Endothelial cell of umbilical vein (primary cell): Measurements from ENCODE around the gene KRT37. TPM values are rescaled to one million over a fixed set of nuclear protein-coding genes. Genes with fewer than 3 reads are reported as not detected.

Experiments
- BruUV-seq: library from RNA; stranded (reverse); fragments of 400-500 nt; replicated peaks from 2 replicates; lab custom pipeline; 2021; lab: Mats Ljungman, UMichigan
- CTCF ChIA-PET: fragments of 300-600, 350-600 bp; sonication (Branson Sonifier 250); formaldehyde crosslinking; loops from one replicate; lab custom pipeline; 2021; ENCODE audit warnings: antibody characterized with exemption, inconsistent platforms; lab: Charles Lee
- POLR2A ChIA-PET: fragments of 300-600, 350-600 bp; sonication (Branson Sonifier 250); formaldehyde crosslinking; loops from one replicate; lab custom pipeline; 2021; ENCODE audit warnings: antibody characterized with exemption, inconsistent platforms; lab: Charles Lee
- DNase-seq: peaks from one replicate; pipeline ENCODE4 v3.0.0-alpha.2; 2011; ENCODE audit warnings: low read depth, low spot score
- FAIRE-seq: peaks from 2 replicates; lab custom pipeline; 2011; peaks lifted over from hg19 to GRCh38; lab: Jason Lieb, UNC
- H2AFZ ChIP-seq: 2 replicates; pipeline ENCODE4 v1.6.0; 2012; ENCODE audit warnings: low read depth, low read length, control low read depth, inconsistent platforms
- H3K27ac ChIP-seq: 2 replicates; pipeline ENCODE4 v1.5.1; 2011; ENCODE audit warnings: low read depth, mild to moderate bottlenecking, control low read depth, low read length, moderate library complexity; ENCODE audit not compliant: insufficient read depth
- H3K27me3 ChIP-seq, 2 experiments: 2 replicates each; pipeline versions ENCODE4 v1.6.0 to v1.6.1; 2011; ENCODE audit warnings: low read length in 2 of 2, mixed read lengths in 1 of 2; ENCODE audit not compliant: control insufficient read depth in 2 of 2, insufficient read depth in 2 of 2
- H3K36me3 ChIP-seq, 2 experiments: 2 replicates in 1 of 2; 3 replicates in 1 of 2; pipeline ENCODE4 v1.5.1; 2011; ENCODE audit warnings: low read length in 2 of 2, mild to moderate bottlenecking in 1 of 2, moderate library complexity in 1 of 2; ENCODE audit not compliant: control insufficient read depth in 2 of 2, insufficient read depth in 2 of 2; ENCODE audit errors: extremely low read depth in 1 of 2
- H3K4me1 ChIP-seq: 3 replicates; pipeline ENCODE4 v1.5.1; 2011; ENCODE audit warnings: mild to moderate bottlenecking, low read length; ENCODE audit not compliant: control insufficient read depth, insufficient read depth; ENCODE audit errors: extremely low read depth
- H3K4me2 ChIP-seq: 2 replicates; pipeline ENCODE4 v1.6.1; 2011; ENCODE audit warnings: low read length, control low read depth, mixed read lengths; ENCODE audit not compliant: insufficient read depth
- H3K4me3 ChIP-seq, 3 experiments: fragments of 200-600 bp in 1 of 3; sonication (generic), shearing (Covaris generic) in 1 of 3; replicated peaks in 1 of 3; 2 replicates each; pipeline ENCODE4 v1.5.1; 2011 to 2016; ENCODE audit warnings: control low read depth in 3 of 3, low read length in 3 of 3, mild to moderate bottlenecking in 2 of 3, inconsistent platforms in 1 of 3, low read depth in 1 of 3, moderate library complexity in 1 of 3; ENCODE audit not compliant: insufficient read depth in 1 of 3
- H3K79me2 ChIP-seq: 2 replicates; pipeline ENCODE4 v1.6.0; 2012; ENCODE audit warnings: low read length, inconsistent platforms; ENCODE audit not compliant: control insufficient read depth, insufficient read depth
- H3K9ac ChIP-seq: replicated peaks from 2 replicates; pipeline ENCODE3; 2011; ENCODE audit warnings: low read length, control low read depth; ENCODE audit not compliant: insufficient read depth; ENCODE audit errors: extremely low read depth
- H3K9me1 ChIP-seq: replicated peaks from 3 replicates; pipeline ENCODE4 v1.6.0; 2011; ENCODE audit warnings: mild to moderate bottlenecking, low read length; ENCODE audit not compliant: control insufficient read depth, insufficient read depth; ENCODE audit errors: extremely low read depth
- H3K9me3 ChIP-seq: replicated peaks from 2 replicates; pipeline ENCODE4 v1.5.1; 2012; ENCODE audit warnings: low read length, inconsistent platforms; ENCODE audit not compliant: control insufficient read depth, insufficient read depth
- H4K20me1 ChIP-seq: replicated peaks from 2 replicates; pipeline ENCODE3; 2011; ENCODE audit warnings: mild to moderate bottlenecking, low read length; ENCODE audit not compliant: control insufficient read depth, insufficient read depth; ENCODE audit errors: extremely low read depth
- FOS ChIP-seq: IDR thresholded peaks from 2 replicates; pipeline ENCODE4 v1.6.1; 2011; ENCODE audit warnings: mild to moderate bottlenecking, low read length, moderate library complexity, borderline replicate concordance; ENCODE audit not compliant: insufficient read depth
- GATA2 ChIP-seq: IDR thresholded peaks from 2 replicates; pipeline ENCODE4 v1.7.0; 2011; ENCODE audit warnings: low read depth, mild to moderate bottlenecking, moderate library complexity, mixed read lengths, low read length; ENCODE audit not compliant: insufficient read length, insufficient read depth
- JUN ChIP-seq: IDR thresholded peaks from 2 replicates; pipeline ENCODE4 v1.6.1; 2011; ENCODE audit warnings: borderline replicate concordance, low read depth; ENCODE audit not compliant: insufficient read length, insufficient read depth
- MAX ChIP-seq: IDR thresholded peaks from 2 replicates; pipeline ENCODE4 v1.6.1; 2011; ENCODE audit not compliant: insufficient read depth, insufficient read length
- MYC ChIP-seq: IDR thresholded peaks from one replicate; pipeline ENCODE4 v1.6.1; 2011; ENCODE audit warnings: mild to moderate bottlenecking, low read depth, low read length
- POLR2AphosphoS5 ChIP-seq: IDR thresholded peaks from 2 replicates; pipeline ENCODE4 v1.6.1; 2012; ENCODE audit warnings: low read depth, mild to moderate bottlenecking, control low read depth, low read length, moderate library complexity; ENCODE audit not compliant: insufficient read depth
- dilution Hi-C: fragments of 300-500 bp; cut with MboI; formaldehyde crosslinking; loops from one replicate; pipeline ENCODE4 v1.15.0; 2019; ENCODE audit warnings: low sequenced_read_pairs; ENCODE audit not compliant: extremely low pct_ligation_motif_present
- intact Hi-C: fragments of 100-400 bp; cut with micrococcal nuclease; formaldehyde crosslinking; loops from one replicate; pipeline ENCODE4 v1.10.0; 2022
- polyA plus RNA-seq, 4 experiments: library from polyadenylated mRNA; depleted of rRNA in 3 of 4; stranded (reverse) in 3 of 4; unstranded in 1 of 4; fragments of >200 nt; gene quantifications; 2 replicates each; pipeline versions ENCODE4 v1.2.1 to v1.2.3, GENCODE V29; 2011 to 2012; ENCODE audit warnings: missing spikeins in 1 of 4
- total RNA-seq: library from RNA; stranded (reverse); gene quantifications from 2 replicates; pipeline ENCODE4 v1.2.3, GENCODE V29; 2021
- TF ChIP-seq, protein P1 (sequence below), 2 donors: IDR thresholded peaks; 1 replicate in 1 of 2; 2 replicates in 1 of 2; pipeline ENCODE4 v1.5.1; 2011; ENCODE audit warnings: low read length in 2 of 2, mild to moderate bottlenecking in 2 of 2, moderate library complexity in 2 of 2, control low read depth in 1 of 2, inconsistent platforms in 1 of 2, low read depth in 1 of 2; ENCODE audit not compliant: insufficient read depth in 1 of 2; ENCODE audit errors: extremely low read depth in 1 of 2

The KRT37 gene
- total and polyA plus RNA-seq, 2 donors (not counting 3 experiments of a cell fraction or from before 2014, with no cell fraction given) = not detected

GRCh38 chr17:41390411-41390938 lies 33.9 kb downstream of the KRT37 start:
- no peak for FAIRE-seq
- POLR2A ChIA-PET = no interaction called here

GRCh38 chr17:41387670-41388069 lies 36.7 kb downstream of the KRT37 start:
- ChIA-PET CTCF (no interaction called here), POLR2A (no interaction called here)
- H4K20me1 ChIP-seq = no peaks in the 10 kb centered on the region
- no peak for DNase-seq
- no peaks in the 10 kb centered on the region for H3K9me1 ChIP-seq
- no peak for TF ChIP-seq GATA2
- no peak for TF ChIP-seq FOS
- TF ChIP-seq MAX = no peak
- no peak for TF ChIP-seq MYC
- TF ChIP-seq JUN = no peak
- TF ChIP-seq POLR2AphosphoS5 = no peak
- TF ChIP-seq, protein P1, sequence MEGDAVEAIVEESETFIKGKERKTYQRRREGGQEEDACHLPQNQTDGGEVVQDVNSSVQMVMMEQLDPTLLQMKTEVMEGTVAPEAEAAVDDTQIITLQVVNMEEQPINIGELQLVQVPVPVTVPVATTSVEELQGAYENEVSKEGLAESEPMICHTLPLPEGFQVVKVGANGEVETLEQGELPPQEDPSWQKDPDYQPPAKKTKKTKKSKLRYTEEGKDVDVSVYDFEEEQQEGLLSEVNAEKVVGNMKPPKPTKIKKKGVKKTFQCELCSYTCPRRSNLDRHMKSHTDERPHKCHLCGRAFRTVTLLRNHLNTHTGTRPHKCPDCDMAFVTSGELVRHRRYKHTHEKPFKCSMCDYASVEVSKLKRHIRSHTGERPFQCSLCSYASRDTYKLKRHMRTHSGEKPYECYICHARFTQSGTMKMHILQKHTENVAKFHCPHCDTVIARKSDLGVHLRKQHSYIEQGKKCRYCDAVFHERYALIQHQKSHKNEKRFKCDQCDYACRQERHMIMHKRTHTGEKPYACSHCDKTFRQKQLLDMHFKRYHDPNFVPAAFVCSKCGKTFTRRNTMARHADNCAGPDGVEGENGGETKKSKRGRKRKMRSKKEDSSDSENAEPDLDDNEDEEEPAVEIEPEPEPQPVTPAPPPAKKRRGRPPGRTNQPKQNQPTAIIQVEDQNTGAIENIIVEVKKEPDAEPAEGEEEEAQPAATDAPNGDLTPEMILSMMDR (IDR thresholded peaks at IDR 0.05; ENCODE audit: extremely low read depth in 1 of 2, insufficient read depth in 1 of 2, low read depth in 1 of 2, low read length in 2 of 2) = no peak
- dilution Hi-C loops (no loop called here), intact Hi-C loops (no loop called here)
- H2AFZ ChIP-seq = no peak overlapping the region
- H3K9me3 ChIP-seq = no peaks in the 10 kb centered on the region
- H3K36me3 ChIP-seq = no peaks in the 10 kb centered on the region
- H3K27ac ChIP-seq = no peak overlapping the region
- no peak for FAIRE-seq
- H3K79me2 ChIP-seq = no peaks in the 10 kb centered on the region
- H3K9ac ChIP-seq = no peak overlapping the region
- H3K27me3 ChIP-seq = peaks cover 5 to 16% of the 10 kb centered on the region in 2 experiments
- no peaks in the 10 kb centered on the region for H3K4me1 ChIP-seq
- no TSS peak for BruUV-seq
- no peak overlapping the region for H3K4me2 ChIP-seq
- no peak overlapping the region for H3K4me3 ChIP-seq

More at GRCh38 chr17:41390411-41390938, 33.9 kb downstream of the KRT37 start:
- BruUV-seq = no TSS peak
- Histone ChIP-seq H3K4me2 (no peak overlapping the region), H3K9ac (no peak overlapping the region), H4K20me1 (no peaks in the 10 kb centered on the region), H3K4me3 (no peak overlapping the region), H3K36me3 (no peaks in the 10 kb centered on the region), H3K4me1 (no peaks in the 10 kb centered on the region), H2AFZ (no peak overlapping the region), H3K9me1 (no peaks in the 10 kb centered on the region), H3K79me2 (no peaks in the 10 kb centered on the region), H3K27ac (no peak overlapping the region), H3K9me3 (no peaks in the 10 kb centered on the region), H3K27me3 (peaks cover 5 to 19% of the 10 kb centered on the region in 2 experiments)
- CTCF ChIA-PET = interaction anchor here (0.7 to 1.9 kb wide), 4 partner anchors 10 to 158 kb away, joined by 3 to 5 read pairs (median 4); no protein-coding TSS in a partner anchor
- no peak for DNase-seq
- dilution Hi-C loops (no loop called here), intact Hi-C loops (no loop called here)
- no peak for TF ChIP-seq JUN
- no peak for TF ChIP-seq FOS
